HG02973 (cell line): ENCODE results near the gene ABHD14A.
"Not testable (repeated sequence)": the region's sequence is repeated elsewhere in the genome, so short reads cannot be mapped to it uniquely, and the experiment has no call there.

Experiments used
- ATAC-seq: cut with Tn5 transposase; IDR thresholded peaks from one replicate; pipeline ENCODE4 v1.9.1; 2021; ENCODE audit warnings: moderate library complexity; ENCODE audit not compliant: unreplicated experiment

ABHD14A gene

DNA sequence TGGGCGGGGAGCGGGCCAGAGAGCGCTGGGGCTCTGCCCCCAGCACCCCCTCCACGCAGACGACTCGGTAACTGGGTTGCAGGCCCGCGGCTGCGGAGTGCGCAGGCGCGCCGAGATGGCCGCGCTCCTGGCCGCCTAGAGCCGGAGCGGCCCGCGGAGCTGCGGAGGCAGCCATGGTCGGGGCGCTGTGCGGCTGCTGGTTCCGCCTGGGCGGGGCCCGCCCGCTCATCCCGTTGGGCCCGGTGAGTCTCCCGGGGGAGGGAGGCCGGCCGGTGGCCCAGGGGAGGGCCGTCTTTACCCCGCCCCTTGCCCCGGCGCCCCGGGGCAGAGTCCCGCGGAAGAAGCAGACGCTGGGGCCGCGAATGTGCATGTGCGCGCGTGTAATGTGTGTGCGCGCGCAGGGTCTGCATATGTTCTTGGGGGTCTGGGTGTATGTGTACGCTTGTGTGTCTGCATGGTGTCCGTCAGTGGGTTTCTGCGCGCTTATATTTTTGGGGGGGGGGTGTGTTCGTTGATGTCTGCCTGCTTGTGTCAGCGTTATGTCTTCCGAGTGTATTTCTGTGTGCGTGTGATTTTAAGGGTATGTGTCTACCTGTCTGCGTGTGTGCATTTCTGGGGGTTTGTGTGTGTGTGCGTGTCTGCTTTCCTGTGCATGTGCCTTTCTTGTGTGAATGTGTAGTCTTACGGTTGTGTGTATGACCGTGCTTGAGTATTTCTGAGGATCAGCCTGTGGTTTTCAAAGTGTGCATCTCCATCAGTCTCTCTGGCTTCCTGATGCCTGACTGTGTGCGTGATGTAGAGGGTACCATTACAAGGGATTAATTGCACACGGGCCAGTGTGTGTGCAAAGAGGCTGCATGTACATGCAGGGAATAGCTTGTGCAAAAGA is at the start of gene ABHD14A:
ABHD14A (plus strand) TSS at position 102 of the 889 bp plus-strand sequence; CDS start at position 174, 72 bp downstream.
- ATAC-seq: peak; percentile 54

GRCh38 chr3:51927061-51927977 is 47.5 kb upstream of the ABHD14A start:
- ATAC-seq: no peak

GRCh38 chr3:51928438-51928837 is 46.4 kb upstream of the ABHD14A start:
- ATAC-seq: no peak

DNA sequence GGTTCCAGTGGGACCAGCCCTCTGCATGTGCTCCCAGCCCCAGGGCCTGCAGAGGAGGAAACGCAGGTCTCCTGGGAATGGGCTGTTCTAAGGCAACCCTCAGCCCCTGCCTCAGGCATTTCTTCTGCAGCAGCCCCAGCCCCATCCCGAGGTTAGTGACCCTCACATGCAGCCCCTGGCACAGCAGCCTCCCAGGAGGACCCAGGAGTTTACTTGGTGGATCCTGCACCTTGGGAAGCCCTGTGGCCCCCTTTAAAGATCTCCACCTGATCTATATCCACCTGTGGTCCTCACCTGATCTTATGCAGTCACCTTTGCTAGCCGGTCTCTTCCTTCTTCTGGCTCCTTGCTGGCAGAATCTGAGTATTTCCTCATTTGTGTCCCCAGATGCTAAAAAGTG is 45.9 kb upstream of the ABHD14A start:
- not testable (repeated sequence) for ATAC-seq

- ATAC-seq: no peak
These were observed 45.4 kb upstream of the ABHD14A start for GRCh38 chr3:51929420-51930003.

- ATAC-seq: no peak
These were observed 44.4 kb upstream of the ABHD14A start for GRCh38 chr3:51930439-51930838.

DNA sequence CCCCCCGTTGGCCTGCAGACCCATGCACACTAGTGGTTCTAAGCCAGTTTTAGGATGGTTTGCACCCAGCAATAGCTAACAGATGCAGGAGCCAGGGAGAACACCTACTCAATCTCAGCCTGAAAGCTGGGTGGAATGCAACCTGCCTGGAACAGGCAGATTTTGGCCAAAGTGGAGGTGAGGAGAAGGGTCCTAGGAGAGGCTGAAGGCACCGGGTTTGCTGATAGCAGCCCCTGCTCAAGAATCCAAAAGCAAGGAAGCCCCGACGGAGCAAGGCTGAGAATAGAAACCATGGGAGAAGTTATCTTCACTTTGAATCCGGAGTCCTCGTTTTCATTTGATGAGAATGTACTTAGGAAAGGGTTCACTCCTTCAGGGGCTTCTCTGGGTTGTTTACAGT is 43.1 kb upstream of the ABHD14A start:
- no peak for ATAC-seq

DNA sequence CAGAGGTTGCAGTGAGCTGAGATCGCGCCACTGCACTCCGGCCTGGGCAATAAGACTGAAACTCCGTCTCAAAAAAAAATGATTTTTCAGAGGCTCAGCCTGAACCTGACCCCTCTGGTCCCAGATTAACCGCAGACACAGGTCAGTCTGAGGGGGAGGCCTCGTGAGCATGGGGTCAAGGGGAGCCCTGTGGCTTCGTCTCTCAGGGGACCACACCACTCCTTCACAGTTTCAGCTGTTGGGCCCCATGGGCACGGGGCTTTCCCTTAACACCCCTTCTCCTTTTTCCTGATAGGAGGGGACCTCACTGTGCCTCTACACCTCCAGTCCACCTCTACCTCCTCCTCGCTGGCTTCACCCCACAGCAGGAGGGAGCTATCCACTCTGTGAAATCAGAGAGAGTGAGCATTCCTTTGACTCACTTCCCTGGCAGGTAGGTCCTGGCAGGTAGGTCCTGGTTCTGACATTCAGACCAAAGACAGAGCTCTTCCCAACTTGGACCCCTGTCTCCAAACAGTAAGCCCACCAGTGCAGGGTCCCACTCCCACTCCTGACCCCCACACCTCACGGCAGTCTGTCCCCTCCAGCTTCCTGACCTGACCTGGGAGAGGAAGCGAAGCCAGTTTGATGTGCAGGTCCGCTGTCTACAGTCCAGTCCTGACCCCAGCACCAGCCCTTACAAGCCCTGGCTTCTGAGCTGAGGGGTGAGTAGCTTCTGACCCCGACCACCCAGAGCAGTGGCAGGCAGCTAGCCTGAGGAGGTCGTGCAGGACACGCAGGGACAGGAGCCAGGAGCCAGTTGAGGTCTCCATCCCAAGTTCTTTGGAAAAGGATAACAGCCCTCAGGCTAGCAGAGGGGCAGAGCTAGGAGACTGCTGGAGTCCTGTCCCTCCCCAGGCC is 42.1 kb upstream of the ABHD14A start:
- ATAC-seq: no peak

- ATAC-seq: no peak
These were observed 41.3 kb upstream of the ABHD14A start for GRCh38 chr3:51933471-51934138.

DNA sequence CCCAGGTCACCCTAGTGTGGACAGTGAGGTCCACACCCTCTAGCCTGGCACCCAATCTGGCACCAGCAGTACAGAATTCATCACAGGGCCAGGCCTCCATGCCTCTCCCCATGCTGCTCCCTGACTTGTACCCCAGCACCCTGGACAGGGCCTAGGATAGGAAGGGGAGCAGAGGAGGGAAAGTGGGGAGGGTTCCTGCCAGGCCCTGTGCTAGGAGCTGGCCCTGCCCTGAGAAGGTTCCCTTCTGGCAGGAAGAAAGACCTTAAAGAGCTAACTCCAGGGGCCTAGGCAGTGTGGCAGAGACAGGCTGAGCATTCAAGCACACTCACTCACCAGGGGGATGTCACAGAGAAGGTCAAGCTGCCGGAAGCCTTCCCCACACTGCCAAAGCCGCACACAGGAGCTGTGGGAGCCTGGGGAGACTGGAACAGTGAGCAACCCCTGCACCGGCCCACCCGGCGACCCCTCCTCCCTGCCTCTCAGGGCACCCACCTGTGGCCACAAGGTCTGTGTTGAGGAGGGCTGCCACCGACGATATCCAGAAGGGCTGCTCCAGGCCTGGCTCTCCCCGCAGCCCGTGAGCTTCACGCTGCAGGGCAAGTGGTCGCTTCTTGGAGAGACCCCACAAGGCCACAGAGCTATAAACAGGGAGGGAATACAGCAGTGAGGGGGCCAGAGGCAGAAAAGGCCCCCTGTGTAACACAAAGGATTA is 40.6 kb upstream of the ABHD14A start:
- ATAC-seq: no peak

GRCh38 chr3:51934991-51935885 is 39.6 kb upstream of the ABHD14A start:
- no peak for ATAC-seq

GRCh38 chr3:51935886-51936755 is 38.7 kb upstream of the ABHD14A start:
- no peak for ATAC-seq

- no peak for ATAC-seq
These were observed 37.9 kb upstream of the ABHD14A start for GRCh38 chr3:51937014-51937413.

DNA sequence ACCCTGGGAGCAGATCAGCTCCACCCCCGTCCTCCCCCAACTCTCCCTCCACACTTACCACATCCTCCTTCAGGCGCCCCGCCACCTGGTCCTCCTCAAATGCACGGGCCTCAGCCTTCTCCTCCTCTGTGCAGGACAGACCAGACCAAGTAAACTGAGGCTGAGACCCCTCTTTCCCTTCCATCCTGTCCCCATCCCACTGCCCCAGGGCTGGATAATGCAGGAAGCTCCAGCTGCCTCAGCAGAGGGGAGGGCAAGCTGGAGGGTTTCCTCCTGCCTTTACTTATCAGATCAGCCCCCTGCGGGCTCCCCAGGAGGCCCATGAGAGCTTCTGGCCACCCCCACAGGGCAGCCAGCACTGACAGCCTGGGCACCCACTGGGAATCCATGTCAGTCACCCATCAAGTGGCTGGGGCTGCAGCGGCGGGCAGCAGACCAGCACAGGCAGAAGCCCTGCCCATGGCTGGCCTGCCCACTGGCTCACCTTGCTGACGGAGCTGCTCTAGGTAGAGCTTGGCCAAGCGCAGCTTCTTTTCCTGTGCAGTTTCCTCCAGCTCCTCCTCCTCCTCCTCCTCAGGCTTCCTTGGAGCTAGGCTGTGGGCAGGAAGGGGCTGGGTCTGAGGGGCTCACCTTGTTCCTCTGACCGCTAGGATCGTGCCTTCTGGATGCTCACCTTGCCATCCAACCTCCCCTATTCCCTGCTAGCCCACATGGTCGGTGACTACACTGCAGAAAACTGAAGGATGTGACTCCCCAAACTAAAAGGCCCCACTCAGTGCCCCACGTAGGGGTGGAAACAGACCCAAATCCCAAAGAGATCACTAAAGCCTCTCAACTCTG is 37.0 kb upstream of the ABHD14A start:
- ATAC-seq: no peak

DNA sequence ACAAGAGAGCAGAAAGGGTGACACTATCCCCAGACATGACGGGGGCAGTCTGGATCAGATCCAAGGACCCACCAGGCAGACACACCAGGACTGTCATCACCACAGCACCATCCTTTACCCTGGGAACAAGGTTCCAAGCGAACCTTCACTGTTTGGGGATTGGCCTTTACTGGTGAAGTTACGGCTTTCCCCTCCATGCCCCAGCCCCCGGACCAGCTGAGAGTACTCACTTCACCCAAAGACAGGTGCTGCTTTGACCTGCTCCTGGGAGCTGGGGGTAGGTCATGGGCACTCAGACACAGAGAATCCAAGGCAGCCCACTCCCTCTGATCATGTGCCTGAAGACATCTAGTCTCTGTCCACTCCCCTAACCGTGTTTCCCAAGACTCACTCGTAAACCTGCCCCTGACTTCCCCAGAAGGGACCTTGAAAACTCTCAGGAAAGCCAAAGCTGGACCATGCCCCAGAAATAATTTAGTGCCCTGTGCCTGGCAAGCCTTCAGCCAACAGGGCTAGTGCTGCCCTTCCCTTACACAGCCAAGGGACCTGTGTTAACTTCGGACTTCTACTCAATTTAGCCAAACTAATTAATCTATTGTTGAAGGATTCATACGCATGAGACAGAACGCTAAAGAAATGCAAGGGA is 36.0 kb upstream of the ABHD14A start:
- no peak for ATAC-seq
